Measurements from ENCODE around the gene ZNF488. TPM values are rescaled to one million over a fixed set of nuclear protein-coding genes. Genes with fewer than 3 reads are reported as not detected.

ZNF488 gene
- total RNA-seq, 4 donors from 2014 or later, result 0.59 to 1.1 (median 1.0) TPM; not detected in 1

- no peak for DNase-seq (ENCODE audit: low spot score in 2 of 2)
- TF ChIP-seq POLR2A (IDR thresholded peaks at IDR 0.05) (no peak), CTCF (IDR thresholded peaks at IDR 0.05) (no peak), EP300 (IDR thresholded peaks at IDR 0.05) (no peak)
- Histone ChIP-seq H3K27me3 (no peaks in the 10 kb centered on the region), H3K9me3 (no peaks in the 10 kb centered on the region), H3K27ac (peak overlapping the region in 3 of 4 donors; percentile 70 to 89 (median 74)), H3K36me3 (no peaks in the 10 kb centered on the region), H3K4me3 (peak overlapping the region; percentile 51 to 68 (median 62)), H3K4me1 (peaks cover 0 to 16% (median 0%) of the 10 kb centered on the region in 4 donors)
- WGBS, 2 donors, result 16 to 17% methylated on average over 9 of the region's 9 CpGs
Measured at GRCh38 chr10:47383261-47384147, 589 bp downstream of the ZNF488 start.

- 76% methylated on average over 7 to 9 of the region's 9 CpGs for WGBS, 2 donors
- no peak for DNase-seq (ENCODE audit: low spot score in 2 of 2)
- no peak overlapping the region for H3K27ac ChIP-seq
- H3K9me3 ChIP-seq, result no peaks in the 10 kb centered on the region
- H3K4me3 ChIP-seq, result no peak overlapping the region
- H3K4me1 ChIP-seq, result peaks cover 0 to 16% (median 0%) of the 10 kb centered on the region in 4 donors
- H3K27me3 ChIP-seq, result no peaks in the 10 kb centered on the region
- no peaks in the 10 kb centered on the region for H3K36me3 ChIP-seq
- TF ChIP-seq CTCF (IDR thresholded peaks at IDR 0.05) (no peak), EP300 (IDR thresholded peaks at IDR 0.05) (no peak), POLR2A (IDR thresholded peaks at IDR 0.05) (no peak)
Measured at GRCh38 chr10:47381427-47382379, 2.4 kb downstream of the ZNF488 start.

- Histone ChIP-seq H3K9me3 (no peaks in the 10 kb centered on the region), H3K4me1 (peaks cover 0 to 16% (median 0%) of the 10 kb centered on the region in 4 donors), H3K4me3 (no peak overlapping the region), H3K36me3 (no peaks in the 10 kb centered on the region), H3K27ac (no peak overlapping the region), H3K27me3 (no peaks in the 10 kb centered on the region)
- 70 to 75% methylated on average over 1 of the region's 1 CpG for WGBS, 2 donors
- TF ChIP-seq EP300 (IDR thresholded peaks at IDR 0.05), result no peak
- no peak for TF ChIP-seq POLR2A (IDR thresholded peaks at IDR 0.05)
- TF ChIP-seq CTCF (IDR thresholded peaks at IDR 0.05), result no peak
- DNase-seq (ENCODE audit: low spot score in 2 of 2), result no peak
Measured at GRCh38 chr10:47381103-47381395, 3.0 kb downstream of the ZNF488 start.

- WGBS, 2 donors, result 73 to 77% methylated on average over 8 of the region's 8 CpGs
- Histone ChIP-seq H3K27ac (no peak overlapping the region), H3K4me1 (peaks cover 0 to 16% (median 0%) of the 10 kb centered on the region in 4 donors), H3K27me3 (no peaks in the 10 kb centered on the region), H3K36me3 (no peaks in the 10 kb centered on the region), H3K4me3 (no peak overlapping the region), H3K9me3 (no peaks in the 10 kb centered on the region)
- DNase-seq (ENCODE audit: low spot score in 2 of 2), result no peak
- TF ChIP-seq EP300 (IDR thresholded peaks at IDR 0.05) (no peak), POLR2A (IDR thresholded peaks at IDR 0.05) (no peak), CTCF (IDR thresholded peaks at IDR 0.05) (no peak)
Measured at GRCh38 chr10:47380341-47381102, 3.6 kb downstream of the ZNF488 start.

All from tibial nerve (tissue), 4 donors.